HepG2 (cell line): ENCODE data around the gene ERBB3. TPM values are rescaled to one million over a fixed set of nuclear protein-coding genes. Genes with fewer than 3 reads are reported as not detected.

ENCODE experiments used
- ARHGAP35 ChIP-seq: sonication (generic); formaldehyde crosslinking; IDR thresholded peaks from 2 replicates; pipeline ENCODE4 v1.9.0; 2022; ENCODE audit warnings: mild to moderate bottlenecking, inconsistent platforms, moderate library complexity, missing genetic modification reagents, borderline replicate concordance
- EP300 ChIP-seq, 3 experiments: sonication (generic) in 1 of 3; formaldehyde crosslinking in 1 of 3; IDR thresholded peaks; 2 replicates each; pipeline versions ENCODE4 v1.5.1 to v1.6.1; 2011 to 2020; ENCODE audit warnings: low read depth in 2 of 3, low read length in 2 of 3, borderline replicate concordance in 1 of 3, improper control_type of control experiment in 1 of 3, mild to moderate bottlenecking in 1 of 3, missing genetic modification reagents in 1 of 3, moderate library complexity in 1 of 3
- FOXO1 ChIP-seq: sonication (generic); formaldehyde crosslinking; IDR thresholded peaks from 2 replicates; pipeline ENCODE4 v1.4.0; 2020; ENCODE audit warnings: missing genetic modification reagents
- GABPA ChIP-seq, 2 experiments: IDR thresholded peaks; 2 replicates each; pipeline ENCODE4 v1.6.1; 2011 to 2016; ENCODE audit warnings: low read depth in 2 of 2, low read length in 1 of 2, missing biosample characterization in 1 of 2, missing genetic modification characterization in 1 of 2
- HCFC1 ChIP-seq: fragments of 150-350 bp; IDR thresholded peaks from 2 replicates; pipeline ENCODE4 v1.6.1; 2014; ENCODE audit warnings: low read depth, low read length
- HNRNPLL ChIP-seq: fragments of 200-400 bp; formaldehyde crosslinking; IDR thresholded peaks from 2 replicates; pipeline ENCODE4 v1.6.1; 2017; ENCODE audit warnings: mild to moderate bottlenecking, low read depth, low read length; ENCODE audit not compliant: poor library complexity, severe bottlenecking
- HOXA3 ChIP-seq: sonication (generic); formaldehyde crosslinking; IDR thresholded peaks from 2 replicates; pipeline ENCODE4 v1.5.0; 2020; ENCODE audit warnings: missing genetic modification reagents
- IKZF4 ChIP-seq: sonication (generic); formaldehyde crosslinking; IDR thresholded peaks from 2 replicates; pipeline ENCODE4 v1.5.1; 2020; ENCODE audit warnings: borderline replicate concordance, mild to moderate bottlenecking, low read depth, missing genetic modification reagents; ENCODE audit errors: not compliant biosample characterization
- KDM2A ChIP-seq: sonication (generic); formaldehyde crosslinking; IDR thresholded peaks from 2 replicates; pipeline ENCODE4 v1.4.0; 2020; ENCODE audit warnings: low read depth, missing genetic modification reagents, borderline replicate concordance
- POLR2AphosphoS5 ChIP-seq: IDR thresholded peaks from 2 replicates; pipeline ENCODE4 v1.6.1; 2012; ENCODE audit warnings: low read depth, low read length
- RBFOX2 ChIP-seq: fragments of 200-400 bp; formaldehyde crosslinking; IDR thresholded peaks from 2 replicates; pipeline ENCODE4 v1.6.1; 2017; ENCODE audit warnings: low read depth, mild to moderate bottlenecking, low read length
- SSRP1 ChIP-seq: IDR thresholded peaks from 2 replicates; pipeline ENCODE4 v1.6.1; 2016; ENCODE audit warnings: control low read depth
- TFDP2 ChIP-seq: sonication (generic); formaldehyde crosslinking; IDR thresholded peaks from 2 replicates; pipeline ENCODE4 v1.4.0; 2020; ENCODE audit warnings: missing genetic modification reagents
- ZEB1 ChIP-seq: IDR thresholded peaks from 2 replicates; pipeline ENCODE4 v1.6.1; 2012; ENCODE audit warnings: mild to moderate bottlenecking, low read depth, inconsistent platforms; ENCODE audit not compliant: insufficient replicate concordance
- ZKSCAN1 ChIP-seq: fragments of 150-350 bp; IDR thresholded peaks from 2 replicates; pipeline ENCODE4 v1.6.1; 2014; ENCODE audit warnings: low read length
- ZNF446 ChIP-seq: sonication (generic); formaldehyde crosslinking; IDR thresholded peaks from 2 replicates; pipeline ENCODE4 v1.5.0; 2020; ENCODE audit warnings: mild to moderate bottlenecking, missing genetic modification reagents
- ZNF557 ChIP-seq: sonication (generic); formaldehyde crosslinking; IDR thresholded peaks from 2 replicates; pipeline ENCODE4 v1.4.0; 2020; ENCODE audit warnings: missing genetic modification reagents
- ZNF589 ChIP-seq: sonication (generic); formaldehyde crosslinking; conservative IDR thresholded peaks from 2 replicates; pipeline ENCODE4 v1.8.0; 2022; ENCODE audit warnings: mild to moderate bottlenecking, moderate library complexity, missing genetic modification reagents
- ZNF724P ChIP-seq: sonication (generic); formaldehyde crosslinking; IDR thresholded peaks from 2 replicates; pipeline ENCODE4 v1.8.0; 2022; ENCODE audit warnings: missing genetic modification reagents, borderline replicate concordance
- polyA plus RNA-seq, 8 experiments: library from polyadenylated mRNA; depleted of rRNA in 3 of 8; stranded (reverse) in 7 of 8; unstranded in 1 of 8; fragments of >200 nt; fragmentation: Illumina TruSeq in 4 of 8; extraction: Trizol in 4 of 8; gene quantifications; 2 replicates each; pipeline versions ENCODE4 v1.2.1 to v1.2.3, GENCODE V29; 2011 to 2016; ENCODE audit warnings: low read depth in 4 of 8, missing spikeins in 1 of 8, mixed read lengths in 1 of 8; ENCODE audit not compliant: insufficient read depth in 1 of 8
- total RNA-seq, 5 experiments: library from RNA; depleted of rRNA; stranded (reverse); fragments of >200 nt; fragmentation: Illumina TruSeq; extraction: Trizol; gene quantifications; 2 replicates each; pipeline ENCODE4 v1.2.3, GENCODE V29; 2016; ENCODE audit warnings: low read depth in 1 of 5
- TF ChIP-seq, protein P1 (sequence below): sonication (generic); formaldehyde crosslinking; IDR thresholded peaks from 2 replicates; pipeline ENCODE4 v1.4.0; 2020; ENCODE audit warnings: mild to moderate bottlenecking, missing genetic modification reagents
- TF ChIP-seq, protein P2 (sequence below): sonication (generic); formaldehyde crosslinking; IDR thresholded peaks from 2 replicates; pipeline ENCODE4 v1.8.0; 2022; ENCODE audit warnings: mild to moderate bottlenecking, missing genetic modification reagents; ENCODE audit not compliant: insufficient replicate concordance
- TF ChIP-seq, protein P3 (sequence below): sonication (generic); formaldehyde crosslinking; IDR thresholded peaks from 2 replicates; pipeline ENCODE4 v1.9.0; 2021; ENCODE audit warnings: missing genetic modification reagents, mild to moderate bottlenecking, borderline replicate concordance

ERBB3 gene
- total and polyA plus RNA-seq, 2 of the 13 experiments (the other 11 are each of a cell fraction or from before 2014, with no cell fraction given), result 93.6 to 358 TPM

GRCh38 chr12:56152132-56152755 lies 72.3 kb downstream of the ERBB3 start, which contains the start of gene MYL6B (continued):
- TF ChIP-seq, protein P1, sequence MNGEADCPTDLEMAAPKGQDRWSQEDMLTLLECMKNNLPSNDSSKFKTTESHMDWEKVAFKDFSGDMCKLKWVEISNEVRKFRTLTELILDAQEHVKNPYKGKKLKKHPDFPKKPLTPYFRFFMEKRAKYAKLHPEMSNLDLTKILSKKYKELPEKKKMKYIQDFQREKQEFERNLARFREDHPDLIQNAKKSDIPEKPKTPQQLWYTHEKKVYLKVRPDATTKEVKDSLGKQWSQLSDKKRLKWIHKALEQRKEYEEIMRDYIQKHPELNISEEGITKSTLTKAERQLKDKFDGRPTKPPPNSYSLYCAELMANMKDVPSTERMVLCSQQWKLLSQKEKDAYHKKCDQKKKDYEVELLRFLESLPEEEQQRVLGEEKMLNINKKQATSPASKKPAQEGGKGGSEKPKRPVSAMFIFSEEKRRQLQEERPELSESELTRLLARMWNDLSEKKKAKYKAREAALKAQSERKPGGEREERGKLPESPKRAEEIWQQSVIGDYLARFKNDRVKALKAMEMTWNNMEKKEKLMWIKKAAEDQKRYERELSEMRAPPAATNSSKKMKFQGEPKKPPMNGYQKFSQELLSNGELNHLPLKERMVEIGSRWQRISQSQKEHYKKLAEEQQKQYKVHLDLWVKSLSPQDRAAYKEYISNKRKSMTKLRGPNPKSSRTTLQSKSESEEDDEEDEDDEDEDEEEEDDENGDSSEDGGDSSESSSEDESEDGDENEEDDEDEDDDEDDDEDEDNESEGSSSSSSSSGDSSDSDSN, result peak; percentile 23; the same call in 1 of the 2 replicates
- peak; percentile 81 for TF ChIP-seq GABPA (IDR thresholded peaks at IDR 0.05; ENCODE audit: low read depth, low read length)
- peak; percentile 92 for TF ChIP-seq GABPA (CRISPR knock-in tag; IDR thresholded peaks at IDR 0.05; ENCODE audit: low read depth)
- TF ChIP-seq ZNF589 (CRISPR knock-in tag), result 0 out of 2 replicates have a peak, but pooled peaks have one; percentile 48
- peak; percentile 92 for TF ChIP-seq HOXA3 (CRISPR knock-in tag)
- TF ChIP-seq, protein P2, sequence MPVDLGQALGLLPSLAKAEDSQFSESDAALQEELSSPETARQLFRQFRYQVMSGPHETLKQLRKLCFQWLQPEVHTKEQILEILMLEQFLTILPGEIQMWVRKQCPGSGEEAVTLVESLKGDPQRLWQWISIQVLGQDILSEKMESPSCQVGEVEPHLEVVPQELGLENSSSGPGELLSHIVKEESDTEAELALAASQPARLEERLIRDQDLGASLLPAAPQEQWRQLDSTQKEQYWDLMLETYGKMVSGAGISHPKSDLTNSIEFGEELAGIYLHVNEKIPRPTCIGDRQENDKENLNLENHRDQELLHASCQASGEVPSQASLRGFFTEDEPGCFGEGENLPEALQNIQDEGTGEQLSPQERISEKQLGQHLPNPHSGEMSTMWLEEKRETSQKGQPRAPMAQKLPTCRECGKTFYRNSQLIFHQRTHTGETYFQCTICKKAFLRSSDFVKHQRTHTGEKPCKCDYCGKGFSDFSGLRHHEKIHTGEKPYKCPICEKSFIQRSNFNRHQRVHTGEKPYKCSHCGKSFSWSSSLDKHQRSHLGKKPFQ (CRISPR knock-in tag), result no peak
- peak; percentile 55 for TF ChIP-seq HNRNPLL
- peak; percentile 80 for TF ChIP-seq TFDP2
- TF ChIP-seq ZNF446 (CRISPR knock-in tag), result no peak
- 0 out of 2 replicates have a peak, but pooled peaks have one; percentile 22 for TF ChIP-seq ARHGAP35
- no peak for TF ChIP-seq ZNF724P (CRISPR knock-in tag)
- TF ChIP-seq RBFOX2, result peak; percentile 86
- TF ChIP-seq IKZF4 (CRISPR knock-in tag), result no peak
- TF ChIP-seq KDM2A (CRISPR knock-in tag), result peak; percentile 80
- TF ChIP-seq ZNF557, result no peak
- TF ChIP-seq EP300 (IDR thresholded peaks at IDR 0.05; ENCODE audit: low read depth in 2 of 2, low read length in 2 of 2), result peak; percentile 29 to 30; a peak in 2 of 4 replicates
- TF ChIP-seq EP300 (CRISPR knock-in tag; IDR thresholded peaks at IDR 0.05; ENCODE audit: borderline replicate concordance), result no peak
- peak; percentile 82; the same call in 1 of the 2 replicates for TF ChIP-seq POLR2AphosphoS5
- TF ChIP-seq SSRP1 (CRISPR knock-in tag), result no peak; the same call in 1 of the 2 replicates
- no peak for TF ChIP-seq ZKSCAN1
- TF ChIP-seq, protein P3, sequence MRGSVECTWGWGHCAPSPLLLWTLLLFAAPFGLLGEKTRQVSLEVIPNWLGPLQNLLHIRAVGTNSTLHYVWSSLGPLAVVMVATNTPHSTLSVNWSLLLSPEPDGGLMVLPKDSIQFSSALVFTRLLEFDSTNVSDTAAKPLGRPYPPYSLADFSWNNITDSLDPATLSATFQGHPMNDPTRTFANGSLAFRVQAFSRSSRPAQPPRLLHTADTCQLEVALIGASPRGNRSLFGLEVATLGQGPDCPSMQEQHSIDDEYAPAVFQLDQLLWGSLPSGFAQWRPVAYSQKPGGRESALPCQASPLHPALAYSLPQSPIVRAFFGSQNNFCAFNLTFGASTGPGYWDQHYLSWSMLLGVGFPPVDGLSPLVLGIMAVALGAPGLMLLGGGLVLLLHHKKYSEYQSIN (CRISPR knock-in tag), result no peak
- peak; percentile 74 for TF ChIP-seq FOXO1 (CRISPR knock-in tag)
- TF ChIP-seq HCFC1, result peak; percentile 91
- no peak for TF ChIP-seq ZEB1
